Loucy (cell line): ENCODE data around the gene SYNGR3.

Source experiments
- H2AFZ ChIP-seq: fragments of 200-600 bp; sonication (generic); 2 replicates; pipeline ENCODE4 v1.6.0; 2016; ENCODE audit warnings: antibody characterized with exemption, mild to moderate bottlenecking, low read length, moderate library complexity
- H3F3A ChIP-seq: fragments of 200-600 bp; 2 replicates; pipeline ENCODE4 v1.6.0; 2016; ENCODE audit warnings: antibody characterized with exemption, low read depth, mild to moderate bottlenecking
- H3K27me3 ChIP-seq: fragments of 200-600 bp; sonication (generic); 2 replicates; pipeline ENCODE4 v1.6.1; 2014; ENCODE audit warnings: low read length, mild to moderate bottlenecking; ENCODE audit not compliant: insufficient read depth, poor library complexity, severe bottlenecking
- H3K36me3 ChIP-seq: fragments of 200-600 bp; sonication (generic); 2 replicates; pipeline ENCODE4 v1.6.1; 2016; ENCODE audit warnings: low read length; ENCODE audit not compliant: insufficient read depth
- H3K4me1 ChIP-seq: fragments of 200-600 bp; sonication (generic); 2 replicates; pipeline ENCODE4 v1.5.1; 2014; ENCODE audit warnings: low read length, mild to moderate bottlenecking; ENCODE audit not compliant: insufficient read depth, poor library complexity, severe bottlenecking
- H3K4me2 ChIP-seq: fragments of 200-600 bp; sonication (generic); 2 replicates; pipeline ENCODE4 v1.6.0; 2014; ENCODE audit warnings: antibody characterized with exemption, low read length, low read depth, mild to moderate bottlenecking; ENCODE audit not compliant: poor library complexity, severe bottlenecking
- H3K4me3 ChIP-seq: fragments of 200-600 bp; sonication (generic); 2 replicates; pipeline ENCODE4 v1.5.1; 2014; ENCODE audit warnings: low read length, mild to moderate bottlenecking, mixed read lengths; ENCODE audit not compliant: poor library complexity, severe bottlenecking
- H3K79me2 ChIP-seq: fragments of 200-600 bp; sonication (generic); 2 replicates; pipeline ENCODE4 v1.6.1; 2014; ENCODE audit warnings: low read length; ENCODE audit not compliant: insufficient read depth
- H3K9ac ChIP-seq: fragments of 200-600 bp; sonication (generic); 2 replicates; pipeline ENCODE4 v1.6.0; 2014; ENCODE audit warnings: mild to moderate bottlenecking, low read depth, low read length, moderate library complexity; ENCODE audit not compliant: poor library complexity, severe bottlenecking
- H3K9me2 ChIP-seq: fragments of 200-600 bp; sonication (generic); replicated peaks from 2 replicates; pipeline ENCODE4 v1.6.1; 2016; ENCODE audit warnings: low read depth, low read length, mixed read lengths
- H3K9me3 ChIP-seq: fragments of 200-600 bp; sonication (generic); 2 replicates; pipeline ENCODE4 v1.6.1; 2014; ENCODE audit warnings: mild to moderate bottlenecking, antibody characterized with exemption, low read length, low read depth; ENCODE audit not compliant: insufficient read depth
- H4K20me1 ChIP-seq: fragments of 200-600 bp; sonication (generic); 2 replicates; pipeline ENCODE4 v1.6.0; 2014; ENCODE audit warnings: antibody characterized with exemption, low read length, mild to moderate bottlenecking; ENCODE audit not compliant: insufficient read depth, poor library complexity, severe bottlenecking
- CTCF ChIP-seq: fragments of 200-600 bp; sonication (generic); conservative IDR thresholded peaks from 2 replicates; pipeline ENCODE4 v1.5.1; 2014; ENCODE audit warnings: mild to moderate bottlenecking, antibody characterized with exemption, low read length
- EZH2phosphoT487 ChIP-seq: fragments of 200-600 bp; IDR thresholded peaks from 2 replicates; pipeline ENCODE4 v1.6.1; 2018; ENCODE audit warnings: antibody characterized with exemption, mild to moderate bottlenecking, moderate library complexity, borderline replicate concordance

Gene SYNGR3

GRCh38 chr16:2034696-2035430 lies 45.1 kb downstream of the SYNGR3 start:
- H3K9me2 ChIP-seq, result no peaks in the 10 kb centered on the region
- no peak overlapping the region for H3K9ac ChIP-seq
- H3K9me3 ChIP-seq, result no peaks in the 10 kb centered on the region
- H3F3A ChIP-seq, result no peaks in the 10 kb centered on the region
- TF ChIP-seq EZH2phosphoT487 (no peak), CTCF (no peak)
- H2AFZ ChIP-seq, result no peak overlapping the region
- H3K4me3 ChIP-seq, result no peak overlapping the region
- no peaks in the 10 kb centered on the region for H3K36me3 ChIP-seq
- H4K20me1 ChIP-seq, result no peaks in the 10 kb centered on the region
- no peaks in the 10 kb centered on the region for H3K4me1 ChIP-seq
- H3K4me2 ChIP-seq, result no peak overlapping the region
- no peaks in the 10 kb centered on the region for H3K79me2 ChIP-seq
- no peaks in the 10 kb centered on the region for H3K27me3 ChIP-seq

- H3K9ac ChIP-seq, result no peak overlapping the region
- H3K9me3 ChIP-seq, result no peaks in the 10 kb centered on the region
- TF ChIP-seq CTCF (no peak), EZH2phosphoT487 (no peak)
- no peak overlapping the region for H3K4me2 ChIP-seq
- no peaks in the 10 kb centered on the region for H3K9me2 ChIP-seq
- H4K20me1 ChIP-seq, result no peaks in the 10 kb centered on the region
- no peaks in the 10 kb centered on the region for H3F3A ChIP-seq
- no peak overlapping the region for H3K4me3 ChIP-seq
- no peaks in the 10 kb centered on the region for H3K27me3 ChIP-seq
- H3K36me3 ChIP-seq, result no peaks in the 10 kb centered on the region
- no peaks in the 10 kb centered on the region for H3K79me2 ChIP-seq
- no peak overlapping the region for H2AFZ ChIP-seq
- H3K4me1 ChIP-seq, result no peaks in the 10 kb centered on the region
Observed at GRCh38 chr16:2035431-2036199, 45.8 kb downstream of the SYNGR3 start.

GRCh38 chr16:2036200-2036966 lies 46.6 kb downstream of the SYNGR3 start:
- no peaks in the 10 kb centered on the region for H3K4me1 ChIP-seq
- H3K27me3 ChIP-seq, result no peaks in the 10 kb centered on the region
- TF ChIP-seq CTCF (no peak), EZH2phosphoT487 (no peak)
- H3F3A ChIP-seq, result no peaks in the 10 kb centered on the region
- H3K9ac ChIP-seq, result no peak overlapping the region
- no peak overlapping the region for H3K4me2 ChIP-seq
- no peak overlapping the region for H2AFZ ChIP-seq
- H4K20me1 ChIP-seq, result no peaks in the 10 kb centered on the region
- H3K4me3 ChIP-seq, result no peak overlapping the region
- no peaks in the 10 kb centered on the region for H3K9me3 ChIP-seq
- H3K79me2 ChIP-seq, result no peaks in the 10 kb centered on the region
- H3K36me3 ChIP-seq, result no peaks in the 10 kb centered on the region
- H3K9me2 ChIP-seq, result no peaks in the 10 kb centered on the region
